Measurements from ENCODE around the gene MRPS11.
"Not testable (repeated sequence)": the region's sequence is repeated elsewhere in the genome, so short reads cannot be mapped to it uniquely, and the experiment has no call there.

The MRPS11 gene

DNA sequence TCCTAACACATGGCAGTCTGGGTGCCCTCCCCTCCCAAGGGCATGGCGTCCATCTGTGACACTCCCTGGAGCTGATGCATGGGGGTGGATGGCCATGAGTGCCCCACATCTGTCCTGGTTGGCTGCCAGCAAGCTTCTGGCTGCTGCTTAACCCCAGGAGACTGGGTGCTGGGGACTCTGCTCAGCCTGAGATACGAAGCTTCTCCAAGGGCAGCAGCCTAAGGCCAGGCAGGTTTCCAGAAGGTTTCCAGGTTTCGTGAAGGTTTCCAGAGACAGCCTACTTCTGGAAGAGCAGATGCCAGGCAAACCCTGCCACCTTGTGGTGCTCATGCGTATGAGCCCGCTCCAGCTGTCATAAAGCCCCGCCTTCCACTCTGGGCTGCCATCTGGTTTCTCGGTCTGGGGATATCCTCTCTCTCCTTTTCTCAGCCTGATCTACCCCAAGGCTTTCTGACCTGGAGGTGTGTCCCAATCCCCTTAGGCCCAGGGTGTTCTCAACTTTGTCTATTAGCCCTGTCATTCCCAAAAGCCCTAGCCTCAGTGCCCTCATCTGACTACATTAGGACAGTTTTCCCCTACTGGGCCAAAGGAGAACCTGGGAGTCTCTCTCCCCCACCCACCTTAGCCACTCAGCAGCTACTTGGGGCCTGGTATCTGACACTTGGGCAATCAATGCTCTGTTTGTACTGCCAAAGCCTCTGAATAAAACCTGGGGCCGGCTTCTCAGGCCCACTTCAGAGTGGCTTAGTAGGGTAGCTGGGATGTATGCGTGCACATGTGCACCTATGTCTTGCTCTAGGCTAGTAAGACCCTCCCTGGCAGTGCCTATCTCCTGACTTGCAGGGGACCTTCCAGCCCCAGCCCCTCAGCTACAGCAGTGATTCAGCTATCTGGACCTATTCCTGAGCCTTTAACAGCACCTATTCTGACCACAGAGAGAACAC is 12.4 kb upstream of the MRPS11 start:
- Histone ChIP-seq H3K36me3 (ENCODE audit: control insufficient read depth, insufficient read depth, low read length) (peaks cover 9% of the 10 kb centered on the region), H3K9me3 (ENCODE audit: control insufficient read depth, low read length) (no peaks in the 10 kb centered on the region), H3K4me3 (ENCODE audit: insufficient read depth, low read depth, low read length) (no peak overlapping the region), H3K4me1 (ENCODE audit: control insufficient read depth, insufficient read depth, low read length) (no peaks in the 10 kb centered on the region), H3K27ac (ENCODE audit: insufficient read depth, low read depth, low read length, poor library complexity, severe bottlenecking) (no peak overlapping the region), H3K27me3 (ENCODE audit: control insufficient read depth, insufficient read depth, low read length, poor library complexity, severe bottlenecking) (peaks cover under 1% of the 10 kb centered on the region)
- WGBS, 2 experiments = 40 to 45% methylated on average over 9 of the region's 9 CpGs

DNA sequence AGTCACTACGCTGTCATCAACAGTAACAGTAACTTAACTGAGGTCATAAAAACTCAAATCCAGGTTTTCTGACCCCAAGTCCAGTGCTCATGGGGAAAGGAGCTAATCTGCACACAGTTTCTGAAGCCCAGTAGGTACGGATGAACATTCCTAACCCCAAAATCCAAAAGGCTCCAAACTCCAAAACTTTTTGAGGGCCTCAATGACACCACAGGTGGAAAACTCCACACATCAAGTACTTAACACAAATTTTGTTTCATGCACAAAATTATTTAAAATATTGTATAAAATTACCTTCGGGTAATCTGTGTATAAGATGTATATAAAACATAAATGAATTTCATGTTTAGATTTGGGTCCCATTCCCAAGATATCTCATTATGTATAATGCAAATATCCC is 10.8 kb upstream of the MRPS11 start:
- no peak overlapping the region for H3K4me3 ChIP-seq (ENCODE audit: insufficient read depth, low read depth, low read length)
- no peaks in the 10 kb centered on the region for H3K27me3 ChIP-seq (ENCODE audit: control insufficient read depth, insufficient read depth, low read length, poor library complexity, severe bottlenecking)
- H3K36me3 ChIP-seq (ENCODE audit: control insufficient read depth, insufficient read depth, low read length) = peaks cover 12% of the 10 kb centered on the region
- H3K27ac ChIP-seq (ENCODE audit: insufficient read depth, low read depth, low read length, poor library complexity, severe bottlenecking) = no peak overlapping the region
- no peaks in the 10 kb centered on the region for H3K9me3 ChIP-seq (ENCODE audit: control insufficient read depth, low read length)
- WGBS, 2 experiments = 97 to 98% methylated on average over 2 of the region's 3 CpGs
- no peaks in the 10 kb centered on the region for H3K4me1 ChIP-seq (ENCODE audit: control insufficient read depth, insufficient read depth, low read length)

DNA sequence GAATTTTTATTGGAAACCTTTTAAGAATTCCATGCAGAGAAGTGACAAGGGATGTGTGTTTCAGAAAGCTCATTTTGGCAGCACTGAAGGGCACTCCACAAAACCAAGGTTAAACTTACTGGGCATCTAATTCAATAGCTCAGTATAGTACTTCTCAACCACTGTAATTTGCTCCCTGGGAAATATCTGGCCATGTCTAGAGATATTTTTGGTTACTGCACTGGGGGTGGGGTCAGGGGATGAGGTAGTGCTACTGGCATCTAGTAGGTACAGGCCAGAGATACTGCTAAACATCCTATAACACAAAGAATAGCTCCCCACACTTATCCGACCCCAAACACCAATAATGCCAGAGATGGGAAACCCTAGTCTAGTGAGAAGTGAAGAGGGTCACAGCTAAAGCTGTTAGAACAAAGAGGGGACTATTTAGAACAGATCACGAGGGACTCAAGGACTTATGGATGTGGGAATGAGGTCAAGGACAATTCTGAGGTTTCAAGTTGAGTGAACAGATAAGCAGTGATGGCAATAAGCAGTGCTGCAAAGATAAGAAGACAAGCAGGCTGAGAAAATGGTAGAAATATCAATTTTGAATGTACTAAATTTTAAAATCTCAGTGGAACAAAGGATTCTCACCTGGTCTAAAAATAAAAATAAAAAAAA is 3.5 kb upstream of the MRPS11 start:
- 75 to 99% methylated on average over 2 of the region's 2 CpGs for WGBS, 2 experiments
- Histone ChIP-seq H3K27ac (ENCODE audit: insufficient read depth, low read depth, low read length, poor library complexity, severe bottlenecking) (no peak overlapping the region), H3K4me3 (ENCODE audit: insufficient read depth, low read depth, low read length) (no peak overlapping the region), H3K27me3 (ENCODE audit: control insufficient read depth, insufficient read depth, low read length, poor library complexity, severe bottlenecking) (no peaks in the 10 kb centered on the region), H3K36me3 (ENCODE audit: control insufficient read depth, insufficient read depth, low read length) (peaks cover 30% of the 10 kb centered on the region), H3K4me1 (ENCODE audit: control insufficient read depth, insufficient read depth, low read length) (no peaks in the 10 kb centered on the region), H3K9me3 (ENCODE audit: control insufficient read depth, low read length) (no peaks in the 10 kb centered on the region)

DNA sequence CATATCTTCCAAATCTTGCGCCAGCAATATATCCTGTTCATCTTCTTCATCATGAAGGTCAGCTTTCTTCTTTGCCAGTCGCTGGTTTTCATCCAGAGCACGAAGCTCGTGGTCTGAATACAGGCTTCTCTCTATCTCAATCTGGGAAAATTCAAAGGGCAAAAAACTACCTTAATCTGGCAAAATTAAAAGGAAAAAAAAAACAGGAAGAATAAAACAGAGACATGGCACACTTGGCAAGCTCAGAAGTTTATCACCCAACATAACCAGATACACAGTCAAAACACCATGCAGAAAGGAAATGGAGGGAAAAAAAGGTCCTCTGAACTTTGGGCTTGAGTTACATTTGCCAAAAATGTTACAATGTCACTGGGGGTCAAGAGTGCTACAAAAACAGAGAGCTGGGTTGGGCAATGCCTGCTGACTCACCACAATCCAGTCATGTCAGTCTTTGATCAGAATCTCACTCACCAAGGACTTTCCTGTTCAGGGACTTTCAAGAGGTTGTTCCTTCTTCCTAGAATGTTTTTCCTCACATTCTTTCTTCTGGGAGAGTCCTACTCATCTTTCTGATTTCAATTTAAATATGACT is 1.8 kb upstream of the MRPS11 start:
- Histone ChIP-seq H3K4me3 (ENCODE audit: insufficient read depth, low read depth, low read length) (no peak overlapping the region), H3K27ac (ENCODE audit: insufficient read depth, low read depth, low read length, poor library complexity, severe bottlenecking) (no peak overlapping the region), H3K9me3 (ENCODE audit: control insufficient read depth, low read length) (no peaks in the 10 kb centered on the region), H3K36me3 (ENCODE audit: control insufficient read depth, insufficient read depth, low read length) (peaks cover 18% of the 10 kb centered on the region), H3K27me3 (ENCODE audit: control insufficient read depth, insufficient read depth, low read length, poor library complexity, severe bottlenecking) (no peaks in the 10 kb centered on the region), H3K4me1 (ENCODE audit: control insufficient read depth, insufficient read depth, low read length) (no peaks in the 10 kb centered on the region)
- 93 to 97% methylated on average over 4 of the region's 4 CpGs for WGBS, 2 experiments

DNA sequence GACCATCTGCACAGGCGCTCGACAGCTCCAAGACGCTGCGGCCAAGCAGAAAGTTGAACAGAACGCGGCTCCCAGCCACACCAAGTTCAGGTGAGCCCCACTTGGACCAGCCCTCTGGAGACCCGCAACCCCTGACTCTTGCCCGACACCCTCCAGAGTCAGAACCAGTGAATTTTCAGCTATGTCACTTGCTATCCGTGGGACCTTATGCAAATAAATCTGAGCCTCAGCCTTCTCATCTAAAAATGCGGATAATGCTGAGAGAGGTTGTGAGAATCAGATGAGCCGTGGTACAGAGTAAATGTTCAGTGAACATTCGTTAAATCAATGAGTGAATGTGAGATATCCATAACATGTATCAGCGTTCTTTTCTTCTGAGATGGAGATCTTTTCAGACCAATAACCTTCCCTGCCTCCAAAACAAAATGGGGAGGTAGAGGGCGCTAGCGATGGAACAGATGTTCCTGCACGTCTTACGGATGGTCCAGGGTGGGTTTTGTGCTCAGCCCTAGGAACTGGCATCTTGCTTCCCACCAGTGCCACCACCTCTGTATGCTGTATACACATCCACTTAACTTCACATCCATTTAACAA is 524 bp downstream of the MRPS11 start:
- no peaks in the 10 kb centered on the region for H3K4me1 ChIP-seq (ENCODE audit: control insufficient read depth, insufficient read depth, low read length)
- 4 to 6% methylated on average over 17 of the region's 17 CpGs for WGBS, 2 experiments
- H3K36me3 ChIP-seq (ENCODE audit: control insufficient read depth, insufficient read depth, low read length) = peaks cover 17% of the 10 kb centered on the region
- H3K4me3 ChIP-seq (ENCODE audit: insufficient read depth, low read depth, low read length) = peak overlapping the region; percentile 93
- H3K27ac ChIP-seq (ENCODE audit: insufficient read depth, low read depth, low read length, poor library complexity, severe bottlenecking) = peak overlapping the region; percentile 82
- no peaks in the 10 kb centered on the region for H3K27me3 ChIP-seq (ENCODE audit: control insufficient read depth, insufficient read depth, low read length, poor library complexity, severe bottlenecking)
- H3K9me3 ChIP-seq (ENCODE audit: control insufficient read depth, low read length) = no peaks in the 10 kb centered on the region

DNA sequence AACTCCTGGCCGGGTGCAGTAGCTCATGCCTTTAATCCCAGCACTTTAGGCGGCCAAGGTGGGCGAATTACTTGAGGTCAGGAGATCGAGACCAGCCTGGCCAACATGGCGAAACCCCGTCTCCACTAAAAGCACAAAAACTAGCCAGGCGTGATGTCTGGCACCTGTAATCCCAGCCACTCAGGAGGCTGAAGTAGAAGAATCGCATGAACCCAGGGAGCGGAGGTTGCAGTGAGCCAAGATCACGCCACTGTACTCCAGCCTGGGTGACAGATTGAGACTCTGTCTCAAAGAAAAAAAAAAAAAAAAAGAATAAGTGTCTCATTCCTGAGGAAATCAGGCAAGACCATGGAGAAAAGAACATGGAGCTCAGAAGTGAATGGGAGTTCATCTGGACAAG is 1.2 kb downstream of the MRPS11 start:
- not testable (repeated sequence) for H3K4me3 ChIP-seq (ENCODE audit: insufficient read depth, low read depth, low read length); H3K27me3 ChIP-seq (ENCODE audit: control insufficient read depth, insufficient read depth, low read length, poor library complexity, severe bottlenecking); H3K9me3 ChIP-seq (ENCODE audit: control insufficient read depth, low read length); H3K4me1 ChIP-seq (ENCODE audit: control insufficient read depth, insufficient read depth, low read length); H3K27ac ChIP-seq (ENCODE audit: insufficient read depth, low read depth, low read length, poor library complexity, severe bottlenecking)
- 95 to 97% methylated on average over 10 of the region's 10 CpGs for WGBS, 2 experiments
- peaks cover 10% of the 10 kb centered on the region for H3K36me3 ChIP-seq (ENCODE audit: control insufficient read depth, insufficient read depth, low read length)

DNA sequence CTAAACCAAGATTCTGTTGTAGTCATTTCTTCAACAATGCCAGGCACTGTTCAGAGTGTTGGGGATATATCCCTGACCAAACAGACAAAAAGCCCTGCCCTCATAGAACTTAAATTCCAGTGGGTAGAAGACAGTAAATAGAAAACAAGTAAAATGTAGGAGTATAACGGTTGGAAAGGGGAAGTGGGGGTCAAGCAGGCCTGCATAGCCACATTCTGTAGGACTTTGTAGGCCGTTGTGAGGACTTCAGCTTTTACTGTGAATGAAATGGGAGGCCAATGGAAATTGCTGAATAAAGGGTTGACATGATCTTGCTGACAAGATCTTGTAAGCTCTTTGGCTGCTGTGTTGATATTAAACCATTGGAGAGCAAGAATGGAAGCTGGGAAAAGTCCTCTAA is 1.8 kb downstream of the MRPS11 start:
- WGBS, 2 experiments = 94% methylated on average over 2 of the region's 2 CpGs
- Histone ChIP-seq H3K27me3 (ENCODE audit: control insufficient read depth, insufficient read depth, low read length, poor library complexity, severe bottlenecking) (no peaks in the 10 kb centered on the region), H3K27ac (ENCODE audit: insufficient read depth, low read depth, low read length, poor library complexity, severe bottlenecking) (no peak overlapping the region), H3K9me3 (ENCODE audit: control insufficient read depth, low read length) (no peaks in the 10 kb centered on the region), H3K4me3 (ENCODE audit: insufficient read depth, low read depth, low read length) (no peak overlapping the region), H3K36me3 (ENCODE audit: control insufficient read depth, insufficient read depth, low read length) (peaks cover 8% of the 10 kb centered on the region), H3K4me1 (ENCODE audit: control insufficient read depth, insufficient read depth, low read length) (no peaks in the 10 kb centered on the region)

DNA sequence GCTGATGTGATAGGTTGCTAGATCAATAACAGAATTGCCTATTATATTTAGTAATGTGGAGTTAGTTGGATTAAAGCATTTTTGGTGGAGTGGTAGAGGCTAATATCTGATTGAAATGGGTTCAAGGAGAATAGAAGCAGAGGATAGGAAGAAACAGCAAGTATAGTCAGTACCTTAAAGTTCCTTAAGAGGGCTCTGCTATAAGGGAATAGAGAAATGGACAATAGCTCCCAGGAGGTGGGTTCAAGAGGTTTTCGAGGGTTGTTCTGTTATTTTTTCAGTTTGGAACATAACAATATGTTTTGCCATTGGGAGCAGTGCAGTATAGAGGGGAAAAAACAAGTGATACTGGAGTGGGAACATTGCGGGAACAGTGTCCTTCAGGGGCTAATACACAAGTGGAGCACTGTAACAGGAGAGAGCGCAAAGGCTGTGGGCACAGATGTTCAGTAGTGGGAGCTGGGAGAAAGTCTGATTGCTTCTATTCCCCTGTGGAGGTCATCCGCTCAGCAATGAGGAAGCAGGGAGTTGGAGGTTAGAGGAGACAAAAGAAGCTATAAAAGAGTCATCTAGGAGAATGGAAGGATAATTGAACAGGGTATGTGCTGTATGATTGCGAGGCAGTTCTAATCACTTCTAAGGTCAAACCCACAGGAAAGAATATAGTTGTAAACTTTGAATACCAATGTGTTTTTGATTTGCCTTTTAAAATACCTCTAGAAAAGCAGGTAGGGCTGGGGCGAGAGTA is 3.3 kb downstream of the MRPS11 start:
- no peaks in the 10 kb centered on the region for H3K9me3 ChIP-seq (ENCODE audit: control insufficient read depth, low read length)
- WGBS, 2 experiments = 92 to 93% methylated on average over 4 to 6 of the region's 6 CpGs

DNA sequence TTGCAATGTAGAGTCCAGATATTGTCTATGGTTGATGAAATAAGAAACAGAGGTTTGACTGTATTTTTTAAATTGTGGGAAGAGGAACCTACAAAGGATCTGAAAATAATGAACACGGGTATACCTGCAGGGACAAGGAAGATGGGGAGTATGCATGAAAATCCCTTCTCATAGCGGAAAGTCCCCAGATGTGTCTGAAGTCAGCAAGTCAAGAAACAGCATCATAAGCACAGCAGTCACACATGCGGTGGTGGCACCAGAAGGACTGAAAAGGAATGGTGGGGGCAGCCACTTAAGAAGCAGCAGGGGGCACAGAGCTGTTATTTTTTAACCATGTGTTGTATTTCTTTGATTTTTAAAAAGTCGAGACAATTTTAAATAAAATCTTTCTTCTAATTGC is 4.7 kb downstream of the MRPS11 start:
- Histone ChIP-seq H3K36me3 (ENCODE audit: control insufficient read depth, insufficient read depth, low read length) (peaks cover 3% of the 10 kb centered on the region), H3K4me1 (ENCODE audit: control insufficient read depth, insufficient read depth, low read length) (no peaks in the 10 kb centered on the region), H3K9me3 (ENCODE audit: control insufficient read depth, low read length) (no peaks in the 10 kb centered on the region), H3K27ac (ENCODE audit: insufficient read depth, low read depth, low read length, poor library complexity, severe bottlenecking) (no peak overlapping the region), H3K27me3 (ENCODE audit: control insufficient read depth, insufficient read depth, low read length, poor library complexity, severe bottlenecking) (no peaks in the 10 kb centered on the region), H3K4me3 (ENCODE audit: insufficient read depth, low read depth, low read length) (no peak overlapping the region)
- WGBS, 2 experiments = 87 to 89% methylated on average over 3 of the region's 4 CpGs

More for the DNA sequence above, 3.3 kb downstream of the MRPS11 start:
- H3K4me3 ChIP-seq (ENCODE audit: insufficient read depth, low read depth, low read length) = no peak overlapping the region
- no peak overlapping the region for H3K27ac ChIP-seq (ENCODE audit: insufficient read depth, low read depth, low read length, poor library complexity, severe bottlenecking)
- no peaks in the 10 kb centered on the region for H3K27me3 ChIP-seq (ENCODE audit: control insufficient read depth, insufficient read depth, low read length, poor library complexity, severe bottlenecking)
- peaks cover 3% of the 10 kb centered on the region for H3K36me3 ChIP-seq (ENCODE audit: control insufficient read depth, insufficient read depth, low read length)
- no peaks in the 10 kb centered on the region for H3K4me1 ChIP-seq (ENCODE audit: control insufficient read depth, insufficient read depth, low read length)
